GM21723 (cell line): ENCODE measurements around the gene CLIP3.

Experiments used
- ATAC-seq: cut with Tn5 transposase; IDR thresholded peaks from one replicate; pipeline ENCODE4 v1.9.1; 2021; ENCODE audit warnings: mild to moderate bottlenecking, moderate library complexity; ENCODE audit not compliant: unreplicated experiment

The CLIP3 gene

GRCh38 chr19:36009633-36010379 is 22.9 kb downstream of the CLIP3 start:
- no peak for ATAC-seq

DNA sequence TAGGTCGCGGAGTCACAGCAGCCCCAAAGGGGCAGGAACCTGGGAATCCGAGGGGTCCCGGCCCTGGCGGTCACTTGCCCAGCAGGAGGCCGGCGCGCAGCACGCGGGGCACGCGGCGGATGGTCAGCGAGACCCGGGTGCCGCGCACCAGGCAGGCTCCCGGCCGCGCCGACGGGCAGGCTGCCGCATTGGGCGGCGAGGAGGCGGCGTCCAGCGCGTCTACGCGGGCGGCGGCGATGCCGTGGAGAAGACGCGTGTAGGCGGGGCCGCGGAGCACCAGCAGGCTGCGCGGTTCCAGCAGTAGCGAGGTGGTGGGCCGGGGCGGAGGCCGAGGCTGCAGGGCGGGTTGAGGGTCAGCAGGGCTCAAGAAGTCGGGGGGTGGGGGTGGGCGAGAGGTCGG is 23.5 kb downstream of the CLIP3 start:
- ATAC-seq: no peak

DNA sequence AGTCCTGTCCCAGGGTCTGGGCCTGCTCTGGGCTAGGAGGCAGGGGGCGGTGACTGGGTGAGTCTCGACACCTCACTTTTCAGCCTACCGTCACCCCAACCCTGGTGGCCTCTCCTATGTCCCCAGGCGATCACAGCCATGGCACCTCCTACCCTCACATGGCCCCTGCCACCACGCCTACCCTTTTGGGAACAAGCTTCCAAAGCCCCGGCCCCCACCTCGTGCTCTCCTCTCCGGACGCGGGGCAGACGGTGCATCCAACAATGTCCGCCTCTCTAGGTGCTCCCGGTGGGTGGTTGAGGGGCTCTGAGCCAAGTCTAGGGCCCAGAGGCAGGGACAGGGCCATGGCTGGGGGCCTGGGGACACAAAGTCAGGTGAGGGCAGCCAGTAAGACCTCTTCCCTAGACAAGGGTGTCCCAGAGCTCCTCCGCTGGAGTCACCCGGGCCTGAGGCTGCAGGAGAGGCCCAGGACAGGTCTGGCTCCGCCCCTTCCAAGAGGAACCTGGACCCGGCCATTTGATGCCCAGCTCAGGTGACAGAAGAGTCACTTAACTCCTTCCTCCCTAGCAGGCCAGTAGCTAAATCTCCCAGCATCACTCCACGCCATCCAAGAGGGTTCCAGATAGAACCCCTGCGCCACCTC is 24.2 kb downstream of the CLIP3 start, which contains the start of gene SYNE4:
SYNE4 (minus strand) TSS at position 478 of the 643 bp plus-strand sequence; CDS start at position 346, 132 bp downstream.
- no peak for ATAC-seq

- no peak for ATAC-seq
Observed at GRCh38 chr19:36006955-36007354, 25.7 kb downstream of the CLIP3 start.

- ATAC-seq: no peak
Observed at GRCh38 chr19:36003284-36003683, 29.4 kb downstream of the CLIP3 start.

DNA sequence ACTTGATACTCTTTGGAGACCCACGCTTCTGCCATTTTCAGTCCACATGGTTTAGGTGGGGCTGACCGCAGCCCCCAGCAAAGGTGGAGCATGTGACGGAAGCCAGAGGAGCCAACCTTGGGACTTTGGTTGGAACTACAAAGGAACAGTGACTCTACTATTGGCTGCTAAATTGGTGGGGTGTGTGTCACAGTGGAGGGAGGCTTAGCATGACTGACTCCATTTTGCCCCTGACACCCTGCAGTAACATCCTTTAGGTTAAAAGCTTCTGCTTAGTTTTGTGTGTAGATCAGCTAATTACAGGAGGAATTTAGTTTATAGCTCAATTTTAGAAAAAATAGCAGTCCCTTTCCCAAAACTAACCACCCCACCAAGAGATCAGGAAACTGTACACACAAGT is 31.1 kb downstream of the CLIP3 start:
- no peak for ATAC-seq

GRCh38 chr19:35996777-35997176 is 35.9 kb downstream of the CLIP3 start:
- no peak for ATAC-seq

DNA sequence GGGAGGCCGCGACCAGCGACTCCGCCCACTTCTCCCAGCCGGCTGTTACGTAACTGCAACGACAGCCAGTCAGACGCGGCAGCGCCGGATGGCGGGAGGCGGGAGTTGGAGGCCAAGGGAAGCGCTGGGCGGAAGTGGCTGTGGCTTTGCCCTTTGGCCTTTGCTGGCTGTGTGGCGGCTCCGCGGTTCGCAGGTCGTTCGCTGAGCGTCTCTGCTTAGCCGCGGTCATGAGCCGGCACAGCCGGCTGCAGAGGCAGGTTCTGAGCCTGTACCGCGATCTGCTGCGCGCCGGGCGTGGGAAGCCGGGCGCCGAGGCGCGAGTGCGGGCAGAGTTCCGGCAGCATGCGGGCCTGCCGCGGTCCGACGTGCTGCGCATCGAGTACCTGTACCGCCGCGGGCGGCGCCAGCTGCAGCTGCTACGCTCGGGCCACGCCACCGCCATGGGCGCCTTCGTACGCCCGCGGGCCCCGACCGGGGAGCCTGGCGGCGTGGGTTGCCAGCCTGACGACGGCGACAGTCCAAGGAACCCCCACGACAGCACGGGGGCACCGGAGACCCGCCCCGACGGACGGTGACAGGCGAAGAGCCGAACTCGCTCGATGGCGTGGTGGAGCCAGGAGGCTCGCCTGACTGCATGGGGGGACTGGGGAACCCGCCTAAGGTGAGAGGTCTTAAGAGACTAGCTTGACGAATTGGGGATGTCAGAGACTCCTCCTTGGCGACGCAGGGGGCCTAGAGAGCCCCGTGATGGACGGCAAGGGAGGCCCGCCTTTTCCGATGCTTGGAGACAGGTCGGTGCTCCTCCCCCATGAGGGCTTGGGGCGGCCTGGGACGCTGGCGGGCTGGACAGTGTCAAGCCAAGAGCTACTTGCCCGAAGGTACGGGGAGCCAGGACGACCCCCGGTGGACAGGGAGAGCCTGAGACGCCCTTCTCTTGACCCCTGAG is 37.4 kb downstream of the CLIP3 start, which contains the start of gene SDHAF1:
SDHAF1 (plus strand) TSS at position 141 of the 946 bp plus-strand sequence; CDS start at position 228, 87 bp downstream.
- ATAC-seq: peak; percentile 73

GRCh38 chr19:35993923-35994598 is 38.6 kb downstream of the CLIP3 start:
- no peak for ATAC-seq

DNA sequence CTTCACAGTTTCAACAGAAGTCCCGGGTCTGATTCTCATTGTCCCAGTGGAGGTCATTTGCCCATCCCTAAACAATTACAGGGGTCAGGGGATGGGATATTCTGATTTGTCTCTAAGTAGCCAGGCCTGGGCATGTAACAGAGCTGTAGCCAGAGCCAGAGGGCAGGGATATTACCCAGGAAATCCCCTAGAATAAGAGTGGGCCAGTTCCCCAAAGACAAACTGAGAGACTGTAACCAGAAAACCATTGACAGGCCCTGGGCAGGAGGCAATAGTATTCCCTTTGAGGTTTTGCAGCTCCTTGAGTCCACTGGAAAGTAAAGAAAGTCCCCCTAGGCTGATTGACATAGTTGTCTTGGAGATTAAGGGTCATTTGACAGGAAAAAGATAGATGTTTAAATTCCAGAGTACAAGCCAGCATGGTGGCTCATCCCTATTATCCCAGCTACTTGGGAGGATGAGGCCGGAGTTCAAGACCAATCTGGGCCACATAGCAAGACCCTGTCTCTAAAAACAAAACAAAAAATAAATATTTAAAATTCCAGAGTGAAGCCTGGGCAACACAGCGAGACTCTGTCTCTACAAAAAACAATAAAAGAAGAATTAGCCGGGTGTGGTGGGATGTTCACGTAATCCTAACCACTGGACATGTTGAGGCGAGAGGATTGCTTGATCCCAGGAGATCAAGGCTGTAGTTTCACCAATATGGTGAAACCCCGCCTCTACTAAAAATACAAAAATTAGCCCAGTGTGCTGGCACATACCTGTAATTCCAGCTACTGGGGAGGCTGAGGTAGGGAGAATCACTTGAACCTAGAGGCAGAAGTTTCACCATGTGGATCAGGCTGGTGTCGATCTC is 39.5 kb downstream of the CLIP3 start:
- no peak for ATAC-seq

- no peak for ATAC-seq
Observed at GRCh38 chr19:35991731-35992450, 40.8 kb downstream of the CLIP3 start.

GRCh38 chr19:35990771-35991730 is 41.6 kb downstream of the CLIP3 start:
- ATAC-seq: no peak

GRCh38 chr19:35990156-35990555 is 42.5 kb downstream of the CLIP3 start:
- ATAC-seq: no peak

DNA sequence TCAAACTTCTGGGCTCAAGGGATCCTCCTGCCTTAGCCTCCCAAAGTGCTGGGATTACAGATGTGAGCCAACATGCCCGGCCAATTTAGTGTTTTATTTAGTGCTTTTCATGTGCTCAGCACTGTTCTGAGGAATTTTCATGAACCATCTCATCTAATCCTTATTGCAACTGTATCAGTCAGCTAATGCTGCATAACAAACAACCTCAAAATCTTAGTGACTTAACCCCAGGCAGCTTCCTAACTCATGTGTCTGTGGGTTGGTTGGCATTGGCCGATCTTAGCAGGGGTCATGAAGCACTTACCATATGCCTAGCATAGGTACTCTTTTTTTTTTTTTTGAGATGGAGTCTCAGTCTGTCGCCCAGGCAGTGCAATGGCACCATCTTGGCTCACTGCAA is 43.8 kb downstream of the CLIP3 start:
- no peak for ATAC-seq

DNA sequence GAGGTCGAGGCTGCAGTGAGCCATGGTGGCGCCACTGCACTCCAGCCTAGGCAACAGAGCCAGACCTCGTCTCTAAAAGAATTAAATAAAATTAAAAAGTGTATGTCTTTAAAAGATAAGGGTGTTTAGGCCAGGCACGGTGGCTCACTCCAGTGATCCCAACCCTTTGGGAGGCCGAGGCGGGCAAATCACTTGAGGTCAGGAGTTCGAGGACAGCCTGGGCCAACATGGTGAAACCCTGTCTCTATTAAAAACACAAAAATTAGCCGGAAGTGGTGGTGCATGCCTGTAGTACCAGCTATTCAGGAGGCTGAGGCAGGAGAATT is 45.1 kb downstream of the CLIP3 start:
- ATAC-seq: no peak

- ATAC-seq: no peak
Observed at GRCh38 chr19:35986664-35987570, 45.8 kb downstream of the CLIP3 start.

- ATAC-seq: no peak
Observed at GRCh38 chr19:35986111-35986510, 46.6 kb downstream of the CLIP3 start.
